GM12878 (cell line): ENCODE results near the gene FHOD3. TPM values are rescaled to one million over a fixed set of nuclear protein-coding genes. Genes with fewer than 3 reads are reported as not detected.

ENCODE experiments used
- ATAC-seq: fragments of 200-7000 bp; cut with Tn5 transposase; 3 replicates; pipeline ENCODE4 v1.9.1; 2020; ENCODE audit warnings: mild to moderate bottlenecking, moderate library complexity
- BruUV-seq: library from RNA; stranded (reverse); fragments of 400-500 nt; replicated peaks from 2 replicates; lab custom pipeline; 2021; lab: Mats Ljungman, UMichigan
- CTCF ChIA-PET: fragments of 300-600 bp; sonication (Branson Sonifier 250); formaldehyde crosslinking; extraction: SDS; loops from one replicate; lab custom pipeline; 2021; ENCODE audit warnings: inconsistent platforms; lab: Yijun Ruan, JAX
- POLR2A ChIA-PET: fragments of 350-600 bp; formaldehyde crosslinking; extraction: SDS; loops from one replicate; lab custom pipeline; 2021; ENCODE audit warnings: inconsistent platforms; lab: Charles Lee
- RAD21 ChIA-PET: fragments of 300-600 bp; sonication (Branson Sonifier 250); formaldehyde crosslinking; loops from one replicate; lab custom pipeline; 2023; ENCODE audit warnings: antibody characterized with exemption; ENCODE audit not compliant: unreplicated experiment; lab: Charles Lee
- SMC1A ChIA-PET: fragments of 300-600 bp; sonication (Branson Sonifier 250); formaldehyde crosslinking; loops from one replicate; lab custom pipeline; 2023; ENCODE audit not compliant: unreplicated experiment, uncharacterized antibody; lab: Charles Lee
- DNase-seq: peaks from one replicate; pipeline ENCODE4 v3.0.0-alpha.2; 2011; ENCODE audit warnings: low read depth, low spot score
- FAIRE-seq: peaks from 3 replicates; lab custom pipeline; 2011; peaks lifted over from hg19 to GRCh38; lab: Jason Lieb, UNC
- H2AFZ ChIP-seq: 2 replicates; pipeline ENCODE4 v1.6.0; 2011; ENCODE audit warnings: low read depth, low read length, control low read depth; ENCODE audit not compliant: control insufficient read depth
- H3K27ac ChIP-seq: 2 replicates; pipeline ENCODE4 v1.5.1; 2011; ENCODE audit warnings: control low read depth; ENCODE audit not compliant: control insufficient read depth, insufficient read depth
- H3K27me3 ChIP-seq, 2 experiments: replicated peaks in 1 of 2; 2 replicates each; pipeline versions ENCODE4 v1.6.0 to v1.6.1; 2011; ENCODE audit warnings: low read length in 1 of 2; ENCODE audit not compliant: control insufficient read depth in 2 of 2, insufficient read depth in 2 of 2
- H3K36me3 ChIP-seq, 2 experiments: 2 replicates each; pipeline ENCODE4 v1.5.1; 2011; ENCODE audit warnings: low read length in 1 of 2; ENCODE audit not compliant: control insufficient read depth in 2 of 2, insufficient read depth in 2 of 2
- H3K4me1 ChIP-seq: 2 replicates; pipeline ENCODE4 v1.6.1; 2011; ENCODE audit warnings: mild to moderate bottlenecking, low read length, moderate library complexity, mixed read lengths; ENCODE audit not compliant: control insufficient read depth, insufficient read depth
- H3K4me2 ChIP-seq: 2 replicates; pipeline ENCODE4 v1.6.0; 2011; ENCODE audit warnings: control low read depth; ENCODE audit not compliant: control insufficient read depth, insufficient read depth
- H3K4me3 ChIP-seq: fragments of 200-600 bp; sonication (generic); 2 replicates; pipeline ENCODE4 v1.5.1; 2016
- H3K79me2 ChIP-seq: 2 replicates; pipeline ENCODE4 v1.6.0; 2011; ENCODE audit warnings: low read length; ENCODE audit not compliant: control insufficient read depth, insufficient read depth
- H3K9ac ChIP-seq: 2 replicates; pipeline ENCODE4 v1.8.0; 2011; ENCODE audit warnings: low read length, control low read depth, mixed read lengths; ENCODE audit not compliant: control insufficient read depth, insufficient read depth
- H3K9me3 ChIP-seq: replicated peaks from 3 replicates; pipeline ENCODE4 v1.5.1; 2011; ENCODE audit warnings: mild to moderate bottlenecking, low read length; ENCODE audit not compliant: control insufficient read depth, insufficient read depth
- H4K20me1 ChIP-seq: 2 replicates; pipeline ENCODE4 v1.6.0; 2011; ENCODE audit not compliant: control insufficient read depth, insufficient read depth
- BRCA1 ChIP-seq: IDR thresholded peaks from 2 replicates; pipeline ENCODE4 v1.6.1; 2011; ENCODE audit warnings: low read depth, low read length, improper control_type of control experiment
- CEBPZ ChIP-seq: fragments of 150-350 bp; IDR thresholded peaks from 2 replicates; pipeline ENCODE4 v1.6.1; 2016; ENCODE audit warnings: low read depth, low read length
- CREM ChIP-seq: IDR thresholded peaks from 2 replicates; pipeline ENCODE4 v1.6.1; 2014; ENCODE audit warnings: antibody characterized with exemption, low read depth
- RB1 ChIP-seq: fragments of 450-650 bp; formaldehyde crosslinking; IDR thresholded peaks from 2 replicates; pipeline ENCODE4 v1.6.1; 2017; ENCODE audit warnings: mild to moderate bottlenecking, borderline replicate concordance
- USF1 ChIP-seq: IDR thresholded peaks from 2 replicates; pipeline ENCODE4 v1.6.1; 2011; ENCODE audit warnings: borderline replicate concordance, low read depth, mild to moderate bottlenecking, moderate library complexity, mixed read lengths, low read length; ENCODE audit not compliant: insufficient read depth; ENCODE audit errors: extremely low read length
- ZNF384 ChIP-seq: IDR thresholded peaks from 2 replicates; pipeline ENCODE4 v1.6.1; 2012; ENCODE audit warnings: low read depth, mild to moderate bottlenecking, low read length, improper control_type of control experiment, borderline replicate concordance
- ZNF687 ChIP-seq: fragments of 450-650 bp; IDR thresholded peaks from 2 replicates; pipeline ENCODE4 v1.6.1; 2017; ENCODE audit warnings: mild to moderate bottlenecking, moderate library complexity
- WGBS: methylation state at CpG from one replicate; pipeline ENCODE4 v1.1.6; 2016; ENCODE audit warnings: low lambda C conversion rate; ENCODE audit not compliant: insufficient replicate concordance, insufficient coverage; ENCODE audit errors: missing lambda C conversion rate; 5-methylcytosine and 5-hydroxymethylcytosine counted together
- in situ Hi-C: fragments of 300-500 bp; cut with MboI; formaldehyde crosslinking; loops from 9 replicates; pipeline ENCODE4 v1.14.3; 2018; ENCODE audit warnings: mixed read lengths
- intact Hi-C: fragments of 100-400 bp; cut with micrococcal nuclease; formaldehyde crosslinking; loops from one replicate; pipeline ENCODE4 v1.14.2; 2022; ENCODE audit not compliant: unreplicated experiment
- polyA plus RNA-seq, 11 experiments: library from polyadenylated mRNA; depleted of rRNA in 4 of 11; unstranded in 6 of 11; stranded (reverse) in 5 of 11; fragments of >200 nt; fragmentation: Nextera tagmentation in 4 of 11; fragmentation: Illumina TruSeq in 1 of 11; extraction: Ambion mirVana in 4 of 11; extraction: Trizol in 1 of 11; gene quantifications; 1 replicate in 1 of 11; 2 replicates in 10 of 11; pipeline versions ENCODE4 v1.2.1 to v1.2.3, GENCODE V29; 2011 to 2016; ENCODE audit warnings: inconsistent platforms in 2 of 11, missing spikeins in 2 of 11, low read depth in 1 of 11
- total RNA-seq, 4 experiments: library from RNA; depleted of rRNA in 3 of 4; stranded (reverse); fragments of >200 nt in 3 of 4; fragmentation: Illumina TruSeq in 1 of 4; extraction: Trizol in 1 of 4; gene quantifications; 2 replicates each; pipeline versions ENCODE4 v1.2.1 to v1.2.3, GENCODE V29; 2013 to 2021
- TF ChIP-seq, protein P1 (sequence below): IDR thresholded peaks from 2 replicates; pipeline ENCODE4 v1.6.1; 2012; ENCODE audit warnings: improper control_type of control experiment, low read depth, low read length; ENCODE audit not compliant: insufficient replicate concordance

Gene FHOD3
- total and polyA plus RNA-seq, 10 of the 15 experiments (the other 5 are each of a cell fraction or from before 2014, with no cell fraction given), result 0.77 to 26.7 (median 10.4) TPM

DNA sequence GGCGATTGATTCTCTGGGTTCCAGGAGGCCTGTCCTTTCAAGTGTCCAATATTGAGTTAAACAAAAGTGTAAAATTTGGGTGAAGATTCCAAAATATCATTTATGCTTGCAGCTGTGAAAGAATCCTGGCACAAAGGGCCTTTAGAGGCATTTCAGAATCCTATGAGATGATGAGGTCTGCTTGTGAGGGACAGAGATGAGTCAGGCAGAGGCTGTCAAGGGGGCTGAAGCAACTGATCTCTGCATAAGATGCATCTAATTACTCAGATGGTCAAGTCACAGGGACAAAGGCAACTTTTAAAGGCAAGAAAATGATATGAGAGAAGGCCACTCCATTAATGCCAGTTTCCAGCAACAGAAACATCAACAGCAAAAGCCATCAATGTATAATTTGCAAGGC, 78.8 kb downstream of the FHOD3 start:
- SMC1A ChIA-PET, result interaction anchor here (1.0 to 50.9 kb wide), 6 partner anchors 4 to 196 kb away, joined by 3 to 1180 read pairs (median 19); no protein-coding TSS in a partner anchor
- CTCF ChIA-PET, result interaction anchor here (0.8 to 1.3 kb wide), 8 partner anchors 10 to 196 kb away, joined by 3 to 7 read pairs (median 4); no protein-coding TSS in a partner anchor
- H3K9me3 ChIP-seq, result no peaks in the 10 kb centered on the region; the same call in 2 of the 3 replicates
- TF ChIP-seq CEBPZ, result no peak
- TF ChIP-seq CREM, result no peak
- no peak for TF ChIP-seq RB1
- TF ChIP-seq, protein P1, sequence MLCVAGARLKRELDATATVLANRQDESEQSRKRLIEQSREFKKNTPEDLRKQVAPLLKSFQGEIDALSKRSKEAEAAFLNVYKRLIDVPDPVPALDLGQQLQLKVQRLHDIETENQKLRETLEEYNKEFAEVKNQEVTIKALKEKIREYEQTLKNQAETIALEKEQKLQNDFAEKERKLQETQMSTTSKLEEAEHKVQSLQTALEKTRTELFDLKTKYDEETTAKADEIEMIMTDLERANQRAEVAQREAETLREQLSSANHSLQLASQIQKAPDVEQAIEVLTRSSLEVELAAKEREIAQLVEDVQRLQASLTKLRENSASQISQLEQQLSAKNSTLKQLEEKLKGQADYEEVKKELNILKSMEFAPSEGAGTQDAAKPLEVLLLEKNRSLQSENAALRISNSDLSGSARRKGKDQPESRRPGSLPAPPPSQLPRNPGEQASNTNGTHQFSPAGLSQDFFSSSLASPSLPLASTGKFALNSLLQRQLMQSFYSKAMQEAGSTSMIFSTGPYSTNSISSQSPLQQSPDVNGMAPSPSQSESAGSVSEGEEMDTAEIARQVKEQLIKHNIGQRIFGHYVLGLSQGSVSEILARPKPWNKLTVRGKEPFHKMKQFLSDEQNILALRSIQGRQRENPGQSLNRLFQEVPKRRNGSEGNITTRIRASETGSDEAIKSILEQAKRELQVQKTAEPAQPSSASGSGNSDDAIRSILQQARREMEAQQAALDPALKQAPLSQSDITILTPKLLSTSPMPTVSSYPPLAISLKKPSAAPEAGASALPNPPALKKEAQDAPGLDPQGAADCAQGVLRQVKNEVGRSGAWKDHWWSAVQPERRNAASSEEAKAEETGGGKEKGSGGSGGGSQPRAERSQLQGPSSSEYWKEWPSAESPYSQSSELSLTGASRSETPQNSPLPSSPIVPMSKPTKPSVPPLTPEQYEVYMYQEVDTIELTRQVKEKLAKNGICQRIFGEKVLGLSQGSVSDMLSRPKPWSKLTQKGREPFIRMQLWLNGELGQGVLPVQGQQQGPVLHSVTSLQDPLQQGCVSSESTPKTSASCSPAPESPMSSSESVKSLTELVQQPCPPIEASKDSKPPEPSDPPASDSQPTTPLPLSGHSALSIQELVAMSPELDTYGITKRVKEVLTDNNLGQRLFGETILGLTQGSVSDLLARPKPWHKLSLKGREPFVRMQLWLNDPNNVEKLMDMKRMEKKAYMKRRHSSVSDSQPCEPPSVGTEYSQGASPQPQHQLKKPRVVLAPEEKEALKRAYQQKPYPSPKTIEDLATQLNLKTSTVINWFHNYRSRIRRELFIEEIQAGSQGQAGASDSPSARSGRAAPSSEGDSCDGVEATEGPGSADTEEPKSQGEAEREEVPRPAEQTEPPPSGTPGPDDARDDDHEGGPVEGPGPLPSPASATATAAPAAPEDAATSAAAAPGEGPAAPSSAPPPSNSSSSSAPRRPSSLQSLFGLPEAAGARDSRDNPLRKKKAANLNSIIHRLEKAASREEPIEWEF, result no peak
- 0 out of 2 replicates have a peak, but pooled peaks have one; percentile 22 for TF ChIP-seq ZNF687
- TF ChIP-seq BRCA1, result no peak
- TF ChIP-seq USF1, result no peak
- TF ChIP-seq ZNF384, result no peak

More for the DNA sequence above, 78.8 kb downstream of the FHOD3 start:
- no peaks in the 10 kb centered on the region for H4K20me1 ChIP-seq
- no peak for FAIRE-seq
- intact Hi-C loops, result no loop called here
- ATAC-seq, result peak; percentile 72
- H3K79me2 ChIP-seq, result no peaks in the 10 kb centered on the region
- in situ Hi-C loops, result no loop called here
- no peaks in the 10 kb centered on the region for H3K36me3 ChIP-seq
- ChIA-PET RAD21 (interaction anchor here (1.0 to 3.7 kb wide), 8 partner anchors 9 to 196 kb away, joined by 3 to 21 read pairs (median 6); partner anchors contain the start of gene FHOD3), POLR2A (interaction anchor here (0.8 to 2.8 kb wide), 2 partner anchors 9 to 10 kb away, joined by 3 to 9 read pairs; no protein-coding TSS in a partner anchor)
- no peaks in the 10 kb centered on the region for H3K27me3 ChIP-seq
- H3K9ac ChIP-seq, result no peak overlapping the region
- 6% methylated on average over 1 of the region's 1 CpG for WGBS
- H3K4me2 ChIP-seq, result no peak overlapping the region
- no peak for DNase-seq
- no peaks in the 10 kb centered on the region; the same call in 1 of the 2 replicates for H3K4me1 ChIP-seq
- H3K4me3 ChIP-seq, result no peak overlapping the region
- BruUV-seq, result TSS peak; percentile 14
- H3K27ac ChIP-seq, result no peak overlapping the region
- H2AFZ ChIP-seq, result no peak overlapping the region
